HepG2 (cell line): ENCODE data around the gene ARTN.

Source experiments
- ATF1 ChIP-seq: IDR thresholded peaks from 2 replicates; pipeline ENCODE4 v1.6.1; 2016; ENCODE audit warnings: mild to moderate bottlenecking, control low read depth
- CTCF ChIP-seq: sonication (generic); formaldehyde crosslinking; IDR thresholded peaks from 2 replicates; pipeline ENCODE4 v1.5.0; 2020; ENCODE audit warnings: mild to moderate bottlenecking, missing genetic modification reagents, moderate library complexity
- ELF1 ChIP-seq: sonication (generic); formaldehyde crosslinking; IDR thresholded peaks from 2 replicates; pipeline ENCODE4 v1.4.0; 2020; ENCODE audit warnings: missing genetic modification reagents
- EP300 ChIP-seq, 3 experiments: sonication (generic) in 1 of 3; formaldehyde crosslinking in 1 of 3; IDR thresholded peaks; 2 replicates each; pipeline versions ENCODE4 v1.5.1 to v1.6.1; 2011 to 2020; ENCODE audit warnings: low read depth in 2 of 3, low read length in 2 of 3, borderline replicate concordance in 1 of 3, improper control_type of control experiment in 1 of 3, mild to moderate bottlenecking in 1 of 3, missing genetic modification reagents in 1 of 3, moderate library complexity in 1 of 3
- GZF1 ChIP-seq: sonication (generic); formaldehyde crosslinking; IDR thresholded peaks from 2 replicates; pipeline ENCODE4 v1.5.1; 2020; ENCODE audit warnings: mild to moderate bottlenecking, missing genetic modification reagents
- IRF9 ChIP-seq: sonication (generic); formaldehyde crosslinking; IDR thresholded peaks from 2 replicates; pipeline ENCODE4 v1.8.0; 2022; ENCODE audit warnings: missing genetic modification reagents, mild to moderate bottlenecking, borderline replicate concordance
- JUND ChIP-seq: sonication (generic); formaldehyde crosslinking; IDR thresholded peaks from 2 replicates; pipeline ENCODE4 v1.8.0; 2022; ENCODE audit warnings: mild to moderate bottlenecking, missing genetic modification reagents
- POLR2A ChIP-seq, 2 experiments: IDR thresholded peaks; 2 replicates each; pipeline ENCODE4 v1.6.1; 2011; ENCODE audit warnings: low read depth in 2 of 2, low read length in 2 of 2, mild to moderate bottlenecking in 1 of 2, moderate library complexity in 1 of 2; ENCODE audit not compliant: insufficient read depth in 1 of 2
- SMC3 ChIP-seq: IDR thresholded peaks from 2 replicates; pipeline ENCODE4 v1.6.1; 2011; ENCODE audit warnings: low read length, improper control_type of control experiment
- TAF1 ChIP-seq: sonication (generic); formaldehyde crosslinking; IDR thresholded peaks from 2 replicates; pipeline ENCODE4 v1.4.0; 2020; ENCODE audit warnings: missing genetic modification reagents
- TBP ChIP-seq: sonication (generic); formaldehyde crosslinking; IDR thresholded peaks from 2 replicates; pipeline ENCODE4 v1.5.0; 2020; ENCODE audit warnings: missing genetic modification reagents
- ZNF230 ChIP-seq: sonication (generic); formaldehyde crosslinking; IDR thresholded peaks from 2 replicates; pipeline ENCODE4 v1.4.0; 2020; ENCODE audit warnings: mild to moderate bottlenecking, missing genetic modification reagents
- ZNF280D ChIP-seq: sonication (generic); formaldehyde crosslinking; IDR thresholded peaks from 2 replicates; pipeline ENCODE4 v1.5.1; 2020; ENCODE audit warnings: mild to moderate bottlenecking, missing genetic modification reagents
- ZNF543 ChIP-seq: sonication (generic); formaldehyde crosslinking; IDR thresholded peaks from 2 replicates; pipeline ENCODE4 v1.4.0; 2020; ENCODE audit warnings: mild to moderate bottlenecking, missing genetic modification reagents

GRCh38 chr1:43942411-43942810, 8.8 kb downstream of the ARTN start:
- TF ChIP-seq JUND (no peak), TAF1 (CRISPR knock-in tag) (no peak), POLR2A (IDR thresholded peaks at IDR 0.05; ENCODE audit: insufficient read depth in 1 of 2, low read depth in 2 of 2, low read length in 2 of 2) (no peak), CTCF (CRISPR knock-in tag) (no peak), TBP (CRISPR knock-in tag) (no peak), ZNF543 (no peak), ELF1 (CRISPR knock-in tag) (no peak), SMC3 (no peak), ZNF280D (no peak), IRF9 (CRISPR knock-in tag) (no peak), GZF1 (CRISPR knock-in tag) (no peak), EP300 (IDR thresholded peaks at IDR 0.05; ENCODE audit: low read depth in 2 of 2, low read length in 2 of 2) (no peak), EP300 (CRISPR knock-in tag; IDR thresholded peaks at IDR 0.05; ENCODE audit: borderline replicate concordance) (no peak), ATF1 (CRISPR knock-in tag) (no peak), ZNF230 (no peak)
